ENCODE measurements around the gene PSMA7. TPM values are rescaled to one million over a fixed set of nuclear protein-coding genes. Genes with fewer than 3 reads are reported as not detected.

Gene PSMA7
- total RNA-seq, 1 experiment from 2014 or later = 332 TPM

DNA sequence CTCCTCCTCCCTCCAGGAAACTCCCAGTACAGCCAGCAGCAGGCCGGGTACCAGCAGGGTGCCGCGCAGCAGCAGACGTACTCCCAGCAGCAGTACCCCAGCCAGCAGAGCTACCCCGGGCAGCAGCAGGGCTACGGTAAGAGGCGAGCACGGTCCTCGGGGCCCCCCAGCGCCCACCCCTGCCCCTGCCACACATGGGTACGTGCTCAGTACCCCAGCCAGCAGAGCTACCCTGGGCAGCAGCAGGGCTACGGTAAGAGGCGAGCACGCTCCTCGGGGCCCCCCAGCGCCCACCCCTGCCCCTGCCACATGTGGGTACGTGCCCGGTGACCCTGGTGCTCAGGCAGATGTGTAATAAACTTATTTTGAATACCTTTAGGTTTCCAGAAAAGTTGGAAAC, 29.5 kb upstream of the PSMA7 start:
- no peaks in the 10 kb centered on the region for H3K9me3 ChIP-seq (ENCODE audit: control insufficient read depth, low read depth, low read length)
- H2BK20ac ChIP-seq (ENCODE audit: low read depth, low read length, poor library complexity, severe bottlenecking) = no peak overlapping the region
- no peak overlapping the region for H3K18ac ChIP-seq (ENCODE audit: insufficient read length, low read depth, low read length)
- no peak overlapping the region for H3T11ph ChIP-seq (ENCODE audit: low read length)
- no CpG with 5 or more reads among the region's 18 CpGs for WGBS (ENCODE audit: extremely low coverage, insufficient read length, low lambda C conversion rate)
- DNase-seq = no peak
- no peak overlapping the region for H4K91ac ChIP-seq (ENCODE audit: insufficient read length, low read depth, low read length)
- H3K4me1 ChIP-seq (ENCODE audit: insufficient read depth, low read length) = no peaks in the 10 kb centered on the region
- H3K79me1 ChIP-seq (ENCODE audit: insufficient read depth, low read depth, low read length, poor library complexity, severe bottlenecking) = no peaks in the 10 kb centered on the region
- H2BK120ac ChIP-seq (ENCODE audit: low read depth, low read length, poor library complexity, severe bottlenecking) = no peak overlapping the region
- no peak overlapping the region for H3K23ac ChIP-seq (ENCODE audit: insufficient read length, low read depth, low read length)
- peaks cover 9 to 48% (median 33%) of the 10 kb centered on the region in 3 experiments for H3K36me3 Mint-ChIP-seq (ENCODE audit: insufficient read depth in 1 of 3, low read depth in 3 of 3)
- H3K27me3 ChIP-seq (ENCODE audit: insufficient read depth, low read length) = no peaks in the 10 kb centered on the region
- H3K23me2 ChIP-seq (ENCODE audit: insufficient read length, low read depth, low read length, poor library complexity, severe bottlenecking) = no peaks in the 10 kb centered on the region
- no peak overlapping the region for H3K27ac ChIP-seq (ENCODE audit: insufficient read length, low read depth, low read length)
- no peak overlapping the region for H2AK5ac ChIP-seq (ENCODE audit: insufficient read length, low read length)
- no peaks in the 10 kb centered on the region for H3K9me3 Mint-ChIP-seq
- H4K5ac ChIP-seq (ENCODE audit: insufficient read length, low read depth, low read length) = no peak overlapping the region
- no peaks in the 10 kb centered on the region; the same call in 1 of the 2 replicates for H3K27me3 Mint-ChIP-seq (ENCODE audit: low read depth)
- H3K4ac ChIP-seq (ENCODE audit: low read depth, low read length) = no peak overlapping the region
- H2BK5ac ChIP-seq (ENCODE audit: insufficient read length, low read length) = no peak overlapping the region
- TF ChIP-seq, protein P1, sequence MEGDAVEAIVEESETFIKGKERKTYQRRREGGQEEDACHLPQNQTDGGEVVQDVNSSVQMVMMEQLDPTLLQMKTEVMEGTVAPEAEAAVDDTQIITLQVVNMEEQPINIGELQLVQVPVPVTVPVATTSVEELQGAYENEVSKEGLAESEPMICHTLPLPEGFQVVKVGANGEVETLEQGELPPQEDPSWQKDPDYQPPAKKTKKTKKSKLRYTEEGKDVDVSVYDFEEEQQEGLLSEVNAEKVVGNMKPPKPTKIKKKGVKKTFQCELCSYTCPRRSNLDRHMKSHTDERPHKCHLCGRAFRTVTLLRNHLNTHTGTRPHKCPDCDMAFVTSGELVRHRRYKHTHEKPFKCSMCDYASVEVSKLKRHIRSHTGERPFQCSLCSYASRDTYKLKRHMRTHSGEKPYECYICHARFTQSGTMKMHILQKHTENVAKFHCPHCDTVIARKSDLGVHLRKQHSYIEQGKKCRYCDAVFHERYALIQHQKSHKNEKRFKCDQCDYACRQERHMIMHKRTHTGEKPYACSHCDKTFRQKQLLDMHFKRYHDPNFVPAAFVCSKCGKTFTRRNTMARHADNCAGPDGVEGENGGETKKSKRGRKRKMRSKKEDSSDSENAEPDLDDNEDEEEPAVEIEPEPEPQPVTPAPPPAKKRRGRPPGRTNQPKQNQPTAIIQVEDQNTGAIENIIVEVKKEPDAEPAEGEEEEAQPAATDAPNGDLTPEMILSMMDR (conservative IDR thresholded peaks at IDR 0.05) = no peak
- no peak overlapping the region for H3K14ac ChIP-seq (ENCODE audit: insufficient read depth, low read length)
- H3K4me2 ChIP-seq (ENCODE audit: insufficient read depth, insufficient read length, low read length) = no peak overlapping the region
- no peak overlapping the region for H3K56ac ChIP-seq (ENCODE audit: insufficient read length, low read depth, low read length)
- H2BK15ac ChIP-seq (ENCODE audit: low read depth, low read length) = no peak overlapping the region
- no peaks in the 10 kb centered on the region for H3K4me1 Mint-ChIP-seq
- no peaks in the 10 kb centered on the region for H4K20me1 ChIP-seq (ENCODE audit: control insufficient read depth, insufficient read depth, insufficient read length)
- H3K9ac ChIP-seq (ENCODE audit: extremely low read depth, insufficient read length, low read length) = no peak overlapping the region
- no peak overlapping the region for H2AFZ ChIP-seq (ENCODE audit: low read length)
- H3K27ac Mint-ChIP-seq = no peak overlapping the region
- H3K4me3 Mint-ChIP-seq = no peak overlapping the region
- no peak overlapping the region for H2BK12ac ChIP-seq (ENCODE audit: insufficient read length, low read depth, low read length)
- H4K8ac ChIP-seq (replicated peaks; ENCODE audit: insufficient read length, low read depth, low read length) = no peak overlapping the region
- H3K79me2 ChIP-seq (ENCODE audit: insufficient read depth, low read length) = no peaks in the 10 kb centered on the region
